GM13977 (cell line): ENCODE data around the gene BCAR1.
"Not testable (repeated sequence)": the region's sequence is repeated elsewhere in the genome, so short reads cannot be mapped to it uniquely, and the experiment has no call there.

ENCODE experiments used
- DNase-seq: peaks from one replicate; pipeline ENCODE4 v3.0.0; 2012; ENCODE audit warnings: low spot score
- in situ Hi-C: fragments of 300-500 bp; cut with MboI; formaldehyde crosslinking; loops from one replicate; pipeline ENCODE4 v1.12.0; 2022; ENCODE audit warnings: low sequenced_read_pairs, low pct_unique_long_range_greater_than_20kb, mixed read lengths, inconsistent platforms; ENCODE audit not compliant: unreplicated experiment
- TF ChIP-seq, protein P1 (sequence below): IDR thresholded peaks from 2 replicates; pipeline ENCODE4 v1.5.1; 2012; ENCODE audit warnings: mild to moderate bottlenecking, control low read depth; ENCODE audit not compliant: insufficient read depth; ENCODE audit errors: extremely low read depth, missing control alignments

The BCAR1 gene

GRCh38 chr16:75282466-75283281 is 31.2 kb upstream of the BCAR1 start:
- no peak for DNase-seq
- TF ChIP-seq, protein P1, sequence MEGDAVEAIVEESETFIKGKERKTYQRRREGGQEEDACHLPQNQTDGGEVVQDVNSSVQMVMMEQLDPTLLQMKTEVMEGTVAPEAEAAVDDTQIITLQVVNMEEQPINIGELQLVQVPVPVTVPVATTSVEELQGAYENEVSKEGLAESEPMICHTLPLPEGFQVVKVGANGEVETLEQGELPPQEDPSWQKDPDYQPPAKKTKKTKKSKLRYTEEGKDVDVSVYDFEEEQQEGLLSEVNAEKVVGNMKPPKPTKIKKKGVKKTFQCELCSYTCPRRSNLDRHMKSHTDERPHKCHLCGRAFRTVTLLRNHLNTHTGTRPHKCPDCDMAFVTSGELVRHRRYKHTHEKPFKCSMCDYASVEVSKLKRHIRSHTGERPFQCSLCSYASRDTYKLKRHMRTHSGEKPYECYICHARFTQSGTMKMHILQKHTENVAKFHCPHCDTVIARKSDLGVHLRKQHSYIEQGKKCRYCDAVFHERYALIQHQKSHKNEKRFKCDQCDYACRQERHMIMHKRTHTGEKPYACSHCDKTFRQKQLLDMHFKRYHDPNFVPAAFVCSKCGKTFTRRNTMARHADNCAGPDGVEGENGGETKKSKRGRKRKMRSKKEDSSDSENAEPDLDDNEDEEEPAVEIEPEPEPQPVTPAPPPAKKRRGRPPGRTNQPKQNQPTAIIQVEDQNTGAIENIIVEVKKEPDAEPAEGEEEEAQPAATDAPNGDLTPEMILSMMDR: no peak
- in situ Hi-C loops: no loop called here

- in situ Hi-C loops: no loop called here
- TF ChIP-seq, protein P1: no peak
- DNase-seq: no peak
These were observed 30.4 kb upstream of the BCAR1 start for GRCh38 chr16:75281826-75282225.

GRCh38 chr16:75281009-75281408 is 29.6 kb upstream of the BCAR1 start:
- in situ Hi-C loops, DNase-seq: not testable (repeated sequence)

GRCh38 chr16:75280331-75280804 is 28.9 kb upstream of the BCAR1 start:
- no peak for DNase-seq
- TF ChIP-seq, protein P1: no peak
- in situ Hi-C loops: no loop called here

DNA sequence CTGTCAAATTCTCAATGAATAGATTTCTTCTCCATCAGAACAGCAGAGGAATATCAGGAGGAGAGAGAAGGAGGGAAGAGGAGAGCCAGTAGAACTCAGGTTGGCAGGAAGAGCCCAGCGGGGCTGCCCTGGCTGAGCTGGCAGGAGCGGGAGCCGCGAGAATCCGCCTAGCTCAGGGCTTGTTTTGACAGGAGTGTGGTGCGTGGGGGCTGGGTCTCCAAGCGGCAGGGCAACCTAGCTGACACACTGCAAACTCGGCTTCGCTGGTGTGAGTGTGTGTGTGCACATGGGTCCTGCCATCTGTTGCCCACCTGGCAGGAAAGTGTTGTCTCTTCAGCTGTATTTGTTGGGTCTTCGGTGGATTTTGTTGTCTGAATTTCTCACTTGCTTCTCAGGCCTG is 27.9 kb upstream of the BCAR1 start:
- TF ChIP-seq, protein P1: no peak
- no peak for DNase-seq
- in situ Hi-C loops: no loop called here

DNA sequence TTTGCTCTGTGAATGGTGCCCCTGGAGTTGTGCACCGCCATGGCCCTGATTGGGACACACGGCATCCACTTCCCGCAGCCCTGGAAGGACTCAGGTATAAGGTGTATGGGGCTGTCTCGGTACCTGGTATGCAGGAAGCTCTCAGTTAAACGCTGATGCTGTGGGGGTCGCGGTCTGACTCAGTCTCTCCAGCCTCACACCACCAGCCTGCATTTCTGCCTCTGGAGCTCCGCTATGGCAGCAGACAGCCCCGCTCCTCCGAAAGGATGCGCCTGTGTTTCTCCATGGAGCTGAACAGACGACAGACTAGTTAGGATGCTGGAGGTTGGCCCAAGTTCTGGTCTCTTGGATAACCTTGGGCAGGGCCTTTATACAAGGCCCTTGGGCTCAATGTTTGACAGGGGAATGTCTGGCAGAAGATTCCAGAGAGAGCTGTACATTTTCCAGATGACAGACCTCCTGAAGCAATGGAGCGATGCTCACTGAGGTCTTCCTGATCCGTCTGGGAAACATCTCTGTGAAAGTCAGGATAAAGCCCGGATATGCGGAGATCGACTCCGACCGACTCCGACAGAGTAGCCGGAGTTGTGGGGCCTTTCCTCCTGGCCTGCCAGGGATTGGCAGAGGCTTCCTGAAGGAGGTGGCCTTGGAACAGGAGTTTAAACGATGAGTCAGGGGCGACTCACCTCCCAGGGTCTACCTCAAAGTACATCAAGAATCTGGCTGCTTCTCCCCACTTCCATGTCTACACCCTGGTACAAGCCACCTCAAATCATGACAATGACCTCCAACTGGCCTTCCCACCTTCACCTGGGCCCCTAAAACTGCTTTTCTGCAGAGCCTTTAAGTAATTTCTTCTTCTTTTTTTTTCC is 21.9 kb upstream of the BCAR1 start:
- in situ Hi-C loops: no loop called here

DNA sequence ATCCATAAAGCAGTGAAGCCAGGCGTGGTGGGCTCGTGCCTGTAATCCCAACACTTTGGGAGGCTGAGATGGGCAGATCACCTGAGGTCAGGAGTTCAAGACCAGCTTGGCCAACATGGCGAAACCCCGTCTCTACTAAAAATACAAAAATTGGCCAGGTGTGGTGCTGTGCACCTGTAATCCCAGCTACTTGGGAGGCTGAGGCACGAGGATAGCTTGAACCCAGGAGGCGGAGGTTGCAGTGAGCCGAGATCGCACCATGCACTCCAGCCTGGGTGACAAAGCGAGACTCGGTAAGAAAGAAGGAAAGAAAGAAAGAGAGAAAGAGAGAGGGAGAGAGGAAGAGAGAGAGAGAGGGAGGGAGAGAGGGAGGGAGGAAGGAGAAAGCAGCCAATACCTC is 21.2 kb upstream of the BCAR1 start:
- DNase-seq, in situ Hi-C loops: not testable (repeated sequence)

More for the DNA sequence above, 21.9 kb upstream of the BCAR1 start:
- no peak for DNase-seq
- TF ChIP-seq, protein P1: no peak
